Measurements from ENCODE around the gene DAPK1.

DNA sequence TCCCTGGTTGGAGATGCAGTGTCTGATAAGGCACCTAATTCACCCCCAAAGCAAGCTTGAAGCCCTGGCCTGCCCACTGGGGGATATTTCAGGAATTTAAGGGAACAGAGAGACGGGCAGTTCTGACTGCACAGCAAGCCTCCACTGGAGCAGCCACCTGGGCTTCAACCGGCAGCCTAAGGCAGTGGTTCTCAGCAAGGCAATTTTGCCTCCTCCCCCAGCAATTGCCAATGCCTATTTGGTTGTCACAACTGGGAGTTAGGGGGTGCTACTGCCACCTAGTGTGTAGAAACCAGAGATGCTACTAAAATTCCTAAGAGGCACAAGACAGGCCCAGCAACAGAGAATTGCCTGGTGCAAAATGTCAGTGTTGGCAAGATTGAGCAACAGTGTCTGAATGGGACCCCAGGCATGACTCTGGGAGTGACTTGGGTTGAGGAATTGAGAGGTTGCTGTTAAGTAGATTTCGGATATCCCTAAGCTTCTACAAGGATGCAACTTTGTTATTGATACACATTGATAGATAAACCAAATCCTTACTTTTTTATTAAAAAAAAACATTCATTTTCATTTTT is 169.6 kb downstream of the DAPK1 start:
- TF ChIP-seq POLR2AphosphoS5 (IDR thresholded peaks at IDR 0.05; ENCODE audit: low read depth, low read length) (no peak), POLR2A (IDR thresholded peaks at IDR 0.05; ENCODE audit: low read depth, low read length) (no peak), TAF1 (IDR thresholded peaks at IDR 0.05; ENCODE audit: low read depth, low read length) (no peak), SPI1 (IDR thresholded peaks at IDR 0.05; ENCODE audit: low read depth, low read length) (no peak), PAX5 (IDR thresholded peaks at IDR 0.05; ENCODE audit: insufficient read depth, low read length, severe bottlenecking) (no peak)

All from GM12891 (cell line).